DMS79 treated with DMSO at 0.1 percent for 48 hours (cell line): ENCODE data around the gene SLC25A48.
"Not testable (repeated sequence)": the region's sequence is repeated elsewhere in the genome, so short reads cannot be mapped to it uniquely, and the experiment has no call there.

Experiments used
- DNase-seq: peaks from one replicate; lab custom pipeline; 2025; lab: John Stamatoyannopoulos, UW

The SLC25A48 gene

DNA sequence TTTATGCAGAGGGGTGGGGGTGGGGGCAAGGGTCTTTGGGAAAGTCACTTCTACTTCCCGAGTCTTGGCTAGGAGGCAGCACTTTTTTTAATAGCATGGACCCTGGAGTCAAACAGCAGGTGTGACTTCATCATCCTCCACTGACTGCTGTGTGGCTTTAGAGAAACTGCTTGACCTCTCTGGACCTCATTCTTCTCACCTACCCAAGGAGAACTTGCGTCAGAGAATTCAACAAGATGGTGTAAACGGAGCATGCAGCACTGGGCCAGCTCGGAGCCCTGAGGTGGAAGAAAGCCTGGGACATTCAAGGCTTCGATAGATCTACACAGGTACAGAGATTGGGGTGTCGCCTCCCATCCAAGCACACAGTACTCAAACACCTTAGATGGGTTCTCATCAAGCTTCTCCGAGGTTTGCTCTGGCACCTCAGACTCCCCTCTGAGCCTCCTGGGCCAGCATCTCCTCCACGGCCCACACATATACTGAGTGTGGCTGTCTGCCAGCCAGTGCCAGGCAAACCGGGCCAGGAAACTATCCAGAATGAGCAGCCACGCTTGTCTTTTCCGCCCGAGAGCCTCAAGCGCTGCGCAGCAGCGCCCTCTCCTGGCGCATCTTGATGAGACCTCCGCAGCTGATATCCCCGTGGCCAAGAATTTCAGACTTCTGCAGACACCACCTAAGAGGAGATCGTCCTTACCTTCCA is 4.6 kb upstream of the SLC25A48 start:
- peak; percentile 36 for DNase-seq

DNA sequence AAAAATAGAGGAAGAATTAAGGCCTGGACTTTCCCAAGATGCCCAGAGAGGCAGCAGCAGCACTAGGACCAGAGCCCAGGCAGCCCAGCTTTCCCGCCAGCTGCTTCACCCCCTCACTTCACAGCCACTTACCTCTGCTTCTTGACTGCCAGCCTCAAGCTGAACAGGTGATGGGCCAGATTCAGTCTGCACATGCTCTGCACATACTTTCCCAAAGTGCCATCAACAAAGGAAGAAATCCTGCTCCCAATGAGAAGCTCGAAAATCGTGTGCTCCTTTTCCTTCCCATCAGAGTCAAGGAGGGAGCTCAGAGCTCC is 4.1 kb upstream of the SLC25A48 start:
- no peak for DNase-seq

DNA sequence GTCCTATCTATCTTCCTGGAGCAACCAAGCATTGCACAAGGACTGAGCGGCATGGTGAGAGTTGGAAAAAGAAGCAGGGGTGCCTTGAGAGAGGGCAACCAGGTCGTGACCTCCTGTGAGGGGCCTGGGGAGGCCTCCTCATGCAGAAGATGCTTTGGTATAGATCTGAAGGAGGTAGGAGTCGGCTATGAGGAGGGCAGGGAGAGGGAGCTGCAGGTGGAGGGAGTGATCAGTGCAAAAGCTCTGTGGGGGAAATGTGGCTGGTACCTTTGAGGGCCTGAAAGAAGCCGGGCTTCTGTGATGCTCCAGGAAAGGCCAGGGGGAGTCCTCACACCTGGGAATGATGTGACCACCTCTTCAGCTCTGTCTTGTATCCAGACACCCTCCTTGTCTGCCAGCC is 3.6 kb upstream of the SLC25A48 start:
- DNase-seq, result no peak

DNA sequence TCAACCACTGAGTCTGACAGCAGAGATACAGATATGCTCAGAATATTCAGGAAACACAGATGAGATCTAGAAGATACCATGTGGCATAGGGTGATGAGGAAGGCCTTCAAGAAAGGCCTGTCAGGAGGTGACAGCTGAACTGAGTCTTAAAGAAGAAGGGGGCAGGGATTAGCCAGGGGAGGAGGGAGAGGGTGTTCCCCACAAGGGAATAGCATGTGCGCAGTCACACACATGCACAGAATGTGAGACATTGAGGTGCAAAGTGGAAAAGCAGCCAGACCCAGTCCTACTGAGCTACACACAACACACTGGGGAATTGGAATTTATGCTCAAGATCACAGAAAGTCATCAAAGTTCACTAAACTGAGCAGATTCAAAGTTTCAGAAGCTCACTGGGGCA is 3.0 kb upstream of the SLC25A48 start:
- DNase-seq, result no peak

DNA sequence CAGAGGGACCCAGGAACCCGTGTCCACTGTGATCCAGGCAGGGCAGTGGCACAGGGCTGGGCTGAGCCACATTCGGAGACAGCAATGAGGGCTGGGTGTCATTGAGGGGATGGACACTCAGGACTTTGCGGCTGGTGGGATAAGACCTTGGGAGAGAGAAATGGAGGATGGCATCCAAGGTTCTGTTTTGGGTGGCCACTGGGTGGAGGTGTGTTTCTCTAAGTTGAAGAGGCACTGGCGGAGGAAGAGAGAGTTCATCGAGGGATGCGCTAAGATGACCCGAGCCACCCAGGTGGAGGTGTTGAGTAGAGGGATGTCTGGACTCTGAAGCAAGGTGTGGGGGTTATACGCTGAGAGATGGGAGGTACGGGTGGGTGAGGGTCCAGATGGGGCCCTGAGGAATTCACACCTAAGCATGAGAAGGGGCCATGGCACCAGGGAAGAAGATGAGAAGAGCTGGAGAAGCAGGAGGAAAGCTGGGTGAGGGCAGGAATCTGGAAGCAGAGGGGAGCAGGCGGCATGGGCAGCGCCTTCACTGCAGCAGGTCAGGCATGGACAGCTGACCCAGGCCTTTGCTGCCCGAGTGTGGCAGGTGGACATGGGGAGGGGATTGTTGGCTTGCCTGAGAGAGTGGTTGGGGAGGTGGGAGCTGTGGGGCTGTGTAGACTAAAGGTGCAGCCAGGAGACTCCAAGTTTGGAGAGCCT is 2.5 kb upstream of the SLC25A48 start:
- no peak for DNase-seq

DNA sequence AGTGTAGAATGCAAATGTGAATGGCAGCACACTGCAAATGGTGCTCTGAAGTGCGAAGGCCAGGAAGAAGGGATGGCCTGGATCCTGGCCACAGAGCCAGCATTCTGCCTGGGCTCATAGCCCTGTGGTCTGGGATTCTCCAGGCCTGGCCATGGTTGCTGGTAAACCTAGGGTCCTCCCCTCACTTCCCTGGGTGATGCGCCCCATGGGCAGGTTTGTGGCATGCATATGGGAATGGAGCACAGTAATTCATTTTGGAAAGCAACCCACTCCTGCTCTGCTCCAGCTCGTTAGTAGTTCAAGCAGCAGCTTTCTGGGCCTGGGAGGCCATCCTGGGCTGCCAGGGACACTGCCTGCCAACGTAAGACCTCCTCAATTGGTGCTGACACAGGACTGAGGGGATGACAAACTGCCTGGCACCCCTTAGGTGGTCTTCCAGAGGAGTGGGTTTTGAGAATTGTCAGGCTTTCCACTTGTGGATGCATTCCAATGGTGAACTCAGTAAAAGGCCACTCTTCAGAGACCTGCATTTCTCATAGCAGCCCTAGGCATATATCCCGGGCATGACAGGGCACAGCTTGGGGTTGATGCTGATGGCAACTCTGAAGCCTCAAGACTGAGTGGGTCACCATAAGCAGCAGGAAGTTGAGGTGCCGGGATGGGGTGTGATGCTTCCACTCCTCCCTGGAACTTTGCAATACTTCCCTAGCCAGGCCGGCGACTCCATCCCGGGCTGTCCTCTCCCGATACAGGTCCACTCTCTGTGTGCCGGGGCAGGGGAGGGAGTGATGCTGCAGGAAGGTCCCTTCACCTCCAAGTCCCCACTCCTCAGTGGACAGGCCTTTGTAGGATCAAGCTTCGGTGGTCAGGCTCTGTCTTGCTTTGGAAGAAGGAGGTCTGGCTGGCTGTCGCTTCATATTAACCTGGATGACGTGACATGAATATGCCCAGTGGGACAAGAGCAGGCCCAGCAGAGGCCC is 1.2 kb upstream of the SLC25A48 start:
- no peak for DNase-seq

DNA sequence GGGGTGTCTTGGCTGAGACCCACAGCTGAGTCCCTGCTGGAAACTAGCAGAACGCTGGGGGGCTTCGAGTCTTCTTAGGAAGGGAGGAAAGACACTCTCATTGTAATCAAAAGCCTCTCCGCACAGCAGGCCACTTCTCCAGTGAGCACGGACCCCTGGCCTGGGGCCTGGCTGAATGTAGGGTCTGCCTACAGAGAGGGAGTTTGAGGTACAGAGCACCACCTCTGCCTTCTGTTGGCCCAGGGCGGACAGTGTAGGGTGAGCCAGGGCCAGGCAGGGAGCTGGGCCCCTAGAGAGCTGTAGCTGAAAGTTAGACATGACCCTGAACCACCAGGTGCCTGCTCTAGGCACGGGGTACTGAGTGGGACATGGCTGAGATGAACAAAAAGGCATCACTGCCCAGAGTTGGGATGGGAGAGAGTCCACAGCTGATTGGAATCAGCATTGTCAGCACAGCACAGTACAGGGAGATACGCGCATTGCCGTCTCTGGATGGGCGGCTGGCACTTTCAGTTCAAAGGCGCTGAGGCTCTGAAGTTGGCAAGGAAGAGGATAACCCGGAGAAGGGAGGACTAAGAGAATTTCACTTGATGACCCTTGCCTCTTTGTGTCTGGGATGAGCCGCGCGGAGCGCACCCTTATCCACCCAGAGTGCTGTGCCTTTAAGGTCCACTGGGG is 363 bp upstream of the SLC25A48 start:
- no peak for DNase-seq

DNA sequence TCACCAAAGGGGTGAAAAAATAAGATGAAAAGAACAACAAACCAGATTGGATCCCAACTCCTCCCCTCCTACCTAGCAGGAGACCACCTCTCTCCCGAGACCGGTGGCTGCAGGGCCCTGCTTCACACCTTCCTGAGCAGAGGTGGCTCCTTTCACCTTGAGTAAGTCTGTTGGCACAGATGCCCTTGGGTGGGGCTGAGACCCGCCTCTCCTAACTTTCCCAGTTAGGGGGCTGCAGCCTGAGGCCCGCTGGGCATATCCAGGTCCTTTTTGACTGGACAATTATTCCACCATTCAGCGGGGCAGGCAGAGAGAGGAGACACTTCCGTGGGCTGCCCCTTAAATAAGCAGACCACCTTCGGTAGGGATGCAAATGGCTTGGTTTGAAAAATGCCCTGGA is 1.3 kb downstream of the SLC25A48 start:
- DNase-seq, result no peak

DNA sequence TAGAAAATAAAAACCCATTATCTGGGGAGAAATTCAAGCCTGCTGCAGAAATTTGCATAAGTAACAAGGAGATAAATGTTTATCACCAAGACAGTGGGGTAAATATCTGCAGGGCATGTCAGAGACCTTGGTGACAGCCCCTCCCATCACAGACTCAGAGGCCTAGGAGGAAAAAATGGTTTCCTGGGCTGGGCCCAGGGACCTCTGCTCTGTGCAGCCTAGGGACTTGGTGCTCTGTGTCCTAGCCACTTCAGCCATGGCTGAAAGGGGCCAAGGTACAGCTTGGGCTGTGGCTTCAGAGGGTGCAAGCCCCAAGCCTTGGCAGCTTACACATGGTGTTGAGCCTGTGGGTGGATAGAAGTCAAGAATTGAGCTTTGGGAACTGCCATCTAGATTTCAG is 3.9 kb downstream of the SLC25A48 start:
- DNase-seq, result not testable (repeated sequence)

DNA sequence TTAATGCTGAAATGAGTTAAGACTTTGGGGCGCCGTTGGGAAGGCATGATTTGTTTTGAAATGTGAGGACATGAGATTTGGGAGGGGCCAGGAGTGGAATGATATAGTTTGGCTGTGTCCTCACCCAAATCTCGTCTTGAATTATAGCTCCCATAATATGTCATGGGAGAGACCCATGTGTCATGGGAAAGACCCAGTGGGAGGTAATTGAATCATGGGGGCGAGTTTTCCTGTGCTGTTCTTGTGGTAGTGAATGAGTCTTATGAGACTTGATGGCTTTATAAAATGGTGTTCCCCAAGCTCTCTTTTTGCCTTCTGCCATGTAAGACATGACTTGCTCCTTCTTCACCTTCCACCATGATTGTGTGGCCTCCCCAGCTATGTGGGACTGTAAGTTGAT is 5.1 kb downstream of the SLC25A48 start:
- no peak for DNase-seq

DNA sequence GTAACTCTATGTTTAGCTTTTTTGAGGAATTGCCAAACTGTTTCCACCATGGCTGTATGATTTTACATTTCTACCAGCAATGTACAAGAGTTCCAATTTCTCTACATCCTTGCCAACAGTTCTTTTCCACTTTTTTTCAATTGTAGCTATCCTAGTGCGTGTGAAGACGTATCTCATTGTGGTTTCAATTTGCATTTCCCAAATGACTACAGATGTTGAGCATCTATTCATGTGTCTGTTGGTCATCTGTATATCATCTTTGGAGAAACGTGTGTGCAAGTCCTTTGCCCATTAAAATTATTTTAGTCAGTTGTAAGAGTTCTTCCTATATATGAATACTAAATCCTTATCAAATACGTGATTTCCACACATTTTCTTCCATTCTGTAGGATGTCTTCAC is 6.5 kb downstream of the SLC25A48 start:
- no peak for DNase-seq

DNA sequence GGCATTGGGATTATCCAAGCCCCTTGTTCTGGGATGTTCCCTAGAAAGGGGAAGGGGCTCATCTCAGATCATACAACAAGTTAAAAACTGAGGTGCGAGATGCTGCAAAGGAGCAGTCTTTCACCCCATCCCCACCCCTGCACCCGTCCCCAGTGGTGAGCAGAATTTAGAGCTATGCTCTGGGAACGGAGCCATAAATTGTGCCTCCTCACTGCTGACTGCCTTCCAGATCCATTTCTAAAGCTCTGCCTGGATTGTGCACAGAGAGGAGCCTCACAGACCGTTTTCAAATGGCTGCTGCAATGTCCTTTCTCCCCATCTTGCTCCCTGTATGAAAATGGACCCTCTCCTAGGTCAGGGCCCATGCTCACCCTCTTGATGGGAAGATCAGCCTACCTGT is 8.3 kb downstream of the SLC25A48 start:
- no peak for DNase-seq

DNA sequence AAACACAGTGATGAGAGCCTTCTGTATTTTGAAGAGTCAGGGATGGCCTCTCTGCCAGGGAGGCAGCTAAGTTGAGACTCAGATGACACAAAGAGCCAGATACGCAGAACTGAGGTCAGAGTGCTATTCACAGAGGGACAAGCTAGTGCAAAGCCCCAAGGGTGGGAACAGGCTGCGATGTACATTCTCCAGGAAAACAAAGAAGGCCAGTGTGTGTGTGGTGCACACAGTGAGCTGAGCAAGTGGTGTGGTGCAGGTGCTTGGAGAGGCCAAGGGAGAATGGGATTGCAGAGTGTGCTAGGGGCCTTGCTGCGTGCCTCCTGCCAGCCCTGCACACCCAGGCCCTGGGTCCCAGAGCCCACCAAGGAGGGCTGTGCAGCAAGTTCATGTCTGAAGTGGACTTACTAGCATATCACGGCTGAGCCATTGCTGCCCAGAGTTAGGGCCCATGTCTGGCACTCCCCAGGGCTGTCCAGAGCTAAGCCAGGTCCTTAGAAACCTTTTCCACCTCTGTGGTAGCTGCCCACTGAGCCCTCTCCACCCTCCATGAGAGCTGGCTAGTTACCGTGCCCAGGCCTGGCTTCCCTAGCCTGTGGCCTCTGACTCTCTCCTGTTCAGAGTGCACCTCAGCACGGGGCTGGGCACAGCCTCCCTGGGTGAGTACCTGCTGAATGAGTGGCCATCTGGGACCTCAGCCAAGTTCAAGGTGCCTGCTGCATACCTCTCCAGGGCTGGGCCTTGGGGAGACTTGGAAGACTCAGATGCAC is 9.3 kb downstream of the SLC25A48 start:
- no peak for DNase-seq

DNA sequence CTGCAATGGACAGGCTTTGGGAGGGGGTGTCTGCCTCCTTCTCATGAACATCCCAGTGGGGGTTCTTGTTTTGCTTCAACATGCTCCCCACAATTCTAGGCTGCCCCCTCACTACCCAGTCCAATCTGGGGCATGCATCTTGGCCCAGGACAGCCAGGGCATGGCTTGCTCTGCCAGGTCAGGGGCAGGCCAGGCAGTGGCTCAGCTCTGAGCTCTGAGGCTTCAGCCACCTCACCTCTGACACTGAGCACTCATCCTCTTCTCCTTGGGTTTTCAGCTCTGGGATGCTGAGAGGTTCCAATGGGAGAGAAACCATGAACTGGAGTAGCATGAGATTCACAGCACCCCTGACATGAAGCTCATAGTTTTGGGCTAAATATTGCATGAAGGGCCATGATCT is 11.8 kb downstream of the SLC25A48 start:
- no peak for DNase-seq

DNA sequence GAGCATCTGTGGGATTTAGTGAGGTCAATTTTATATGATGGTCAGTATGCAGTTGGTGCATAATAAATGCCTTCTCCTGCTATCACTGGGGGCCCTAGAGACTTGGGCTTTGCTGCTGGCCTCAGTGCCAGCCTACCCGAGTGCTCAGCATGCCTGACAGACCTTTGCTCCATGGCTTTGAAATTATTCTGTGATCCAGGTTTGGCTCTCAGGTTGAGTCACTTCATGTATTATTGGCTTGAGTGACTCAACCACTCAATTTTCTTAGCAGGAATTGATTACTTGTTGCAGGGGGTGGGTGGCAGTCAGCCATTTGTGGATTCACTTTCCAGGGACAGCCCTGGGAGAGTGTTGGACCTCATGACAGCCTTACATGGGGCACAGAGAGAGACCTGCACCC is 13.5 kb downstream of the SLC25A48 start:
- no peak for DNase-seq

DNA sequence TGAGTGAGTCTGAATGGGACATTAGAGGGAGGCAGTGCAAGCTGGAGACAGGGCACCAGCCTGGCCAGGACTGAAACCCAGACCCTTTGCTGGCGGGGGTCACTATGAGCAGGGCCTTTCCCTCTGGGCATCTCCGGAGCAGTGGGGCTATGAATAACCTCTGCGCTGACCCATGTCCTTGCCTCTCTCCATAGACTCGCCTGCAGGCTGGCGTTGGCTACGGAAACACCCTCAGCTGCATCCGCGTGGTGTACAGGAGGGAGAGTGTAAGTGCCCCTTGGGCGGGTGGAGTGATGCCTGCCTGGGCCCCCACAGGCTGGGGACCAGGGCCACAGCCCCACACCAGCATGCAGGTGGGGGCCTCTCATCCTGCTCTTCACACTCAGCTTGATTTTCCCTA is 15.8 kb downstream of the SLC25A48 start:
- DNase-seq, result no peak

DNA sequence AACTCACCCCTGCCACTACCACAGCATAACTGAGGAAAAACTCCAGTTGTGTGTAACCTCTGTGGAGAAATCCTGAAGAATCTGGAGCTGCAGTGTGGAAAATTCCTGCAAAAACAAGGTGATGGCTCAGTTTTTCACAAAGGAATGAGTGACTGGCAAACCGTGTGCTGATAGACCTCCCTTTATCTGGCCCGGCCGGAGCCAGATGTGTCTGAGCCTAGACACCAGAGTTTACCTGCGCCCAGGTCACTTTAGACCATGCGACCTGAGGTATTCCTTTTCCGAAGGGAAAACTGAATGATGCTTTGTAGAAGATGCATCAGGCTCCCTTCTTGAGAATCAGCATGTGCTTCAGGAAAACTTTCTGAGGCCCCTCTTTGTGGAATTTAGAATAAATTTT is 16.2 kb downstream of the SLC25A48 start:
- no peak for DNase-seq

DNA sequence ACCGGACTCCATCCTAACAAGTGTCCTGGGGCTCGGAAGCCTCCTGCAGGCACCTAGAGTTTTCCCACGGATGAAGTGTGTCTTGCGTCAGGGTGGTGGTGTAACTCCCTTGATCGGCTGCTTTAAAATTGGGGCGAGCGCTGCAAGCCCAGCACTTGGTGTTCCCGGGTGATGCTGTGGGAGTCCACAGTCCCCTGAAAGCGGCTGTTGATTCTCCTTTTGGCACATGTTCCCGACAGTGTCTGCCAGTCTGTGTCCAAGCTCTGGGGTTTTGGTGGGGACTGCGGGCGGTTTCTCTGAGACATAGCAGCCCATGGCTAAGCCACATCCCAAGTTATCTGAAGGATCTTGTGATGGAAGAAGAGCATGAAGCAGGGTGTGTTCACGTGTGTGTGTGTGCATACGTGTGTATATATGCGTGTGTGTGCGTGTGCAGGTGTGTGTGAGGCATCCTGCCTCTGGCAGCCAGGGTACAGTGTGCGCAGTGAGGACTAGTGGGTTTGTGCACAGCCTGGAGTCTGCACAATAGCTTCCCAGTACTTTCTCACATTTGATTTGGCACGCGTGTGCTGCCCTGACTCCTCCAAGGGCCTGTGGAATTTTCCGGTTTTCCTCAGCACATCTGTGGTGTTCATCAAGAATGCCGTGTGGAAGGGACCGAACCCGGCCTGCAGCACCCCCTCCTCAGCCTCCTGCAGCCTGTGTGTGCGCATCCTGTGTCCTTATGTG is 16.9 kb downstream of the SLC25A48 start:
- DNase-seq, result no peak

DNA sequence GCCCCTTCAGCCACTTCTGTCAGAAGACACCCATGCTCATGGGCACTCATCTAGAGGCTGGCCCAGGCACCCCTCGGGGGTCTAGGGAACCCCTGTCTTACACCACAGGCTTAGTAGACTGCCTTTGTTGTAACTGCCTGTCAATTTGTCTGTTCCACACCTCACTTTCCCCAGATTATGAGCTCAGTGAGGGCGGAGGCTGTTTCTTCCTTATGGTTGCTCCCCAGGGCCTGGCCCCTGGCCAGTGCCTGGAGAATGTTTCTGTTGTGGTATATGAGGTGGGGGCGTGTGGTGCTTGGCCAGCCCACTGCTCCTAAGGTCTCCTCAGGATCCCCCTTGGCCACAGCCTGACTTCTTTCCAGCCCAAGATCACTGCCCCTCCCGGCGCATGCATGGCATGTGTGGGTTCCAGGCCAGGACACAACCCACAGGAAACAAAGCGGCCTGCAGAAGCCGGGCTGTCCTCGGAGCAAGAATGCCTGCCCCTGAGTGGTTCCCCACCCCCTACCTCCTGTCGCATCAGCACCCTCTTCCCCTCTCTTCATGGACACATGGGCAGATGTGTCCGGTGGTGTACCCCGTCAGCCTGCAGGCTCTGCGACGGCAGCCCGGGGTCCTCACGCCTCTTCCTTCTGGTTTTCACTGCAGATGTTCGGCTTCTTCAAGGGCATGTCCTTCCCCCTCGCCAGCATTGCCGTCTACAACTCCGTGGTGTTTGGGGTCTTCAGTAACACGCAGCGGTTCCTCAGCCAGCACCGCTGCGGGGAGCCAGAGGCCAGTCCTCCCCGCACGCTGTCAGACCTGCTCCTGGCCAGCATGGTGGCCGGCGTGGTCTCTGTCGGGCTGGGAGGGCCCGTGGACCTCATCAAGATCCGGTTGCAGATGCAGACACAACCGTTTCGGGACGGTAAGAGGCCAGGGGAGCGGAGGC is 17.7 kb downstream of the SLC25A48 start:
- no peak for DNase-seq
